ENCODE data around the gene NID1.

Gene NID1

DNA sequence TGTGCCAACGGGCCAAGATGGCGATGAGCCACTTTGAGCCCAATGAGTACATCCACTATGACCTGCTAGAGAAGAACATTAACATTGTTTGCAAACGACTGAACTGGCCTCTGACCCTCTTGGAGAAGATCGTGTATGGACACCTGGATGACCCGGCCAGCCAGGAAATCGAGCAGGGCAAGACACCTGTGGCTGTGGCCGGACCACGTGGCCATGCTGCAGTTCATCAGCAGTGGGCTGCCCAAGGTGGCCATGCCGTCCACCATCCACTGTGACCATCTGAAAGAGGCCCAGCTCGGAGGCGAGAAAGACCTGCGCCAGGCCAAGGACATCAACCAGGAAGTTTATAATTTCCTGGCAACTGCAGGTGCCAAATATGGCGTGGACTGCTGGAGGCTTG, 45.2 kb upstream of the NID1 start:
- TF ChIP-seq, protein P1, sequence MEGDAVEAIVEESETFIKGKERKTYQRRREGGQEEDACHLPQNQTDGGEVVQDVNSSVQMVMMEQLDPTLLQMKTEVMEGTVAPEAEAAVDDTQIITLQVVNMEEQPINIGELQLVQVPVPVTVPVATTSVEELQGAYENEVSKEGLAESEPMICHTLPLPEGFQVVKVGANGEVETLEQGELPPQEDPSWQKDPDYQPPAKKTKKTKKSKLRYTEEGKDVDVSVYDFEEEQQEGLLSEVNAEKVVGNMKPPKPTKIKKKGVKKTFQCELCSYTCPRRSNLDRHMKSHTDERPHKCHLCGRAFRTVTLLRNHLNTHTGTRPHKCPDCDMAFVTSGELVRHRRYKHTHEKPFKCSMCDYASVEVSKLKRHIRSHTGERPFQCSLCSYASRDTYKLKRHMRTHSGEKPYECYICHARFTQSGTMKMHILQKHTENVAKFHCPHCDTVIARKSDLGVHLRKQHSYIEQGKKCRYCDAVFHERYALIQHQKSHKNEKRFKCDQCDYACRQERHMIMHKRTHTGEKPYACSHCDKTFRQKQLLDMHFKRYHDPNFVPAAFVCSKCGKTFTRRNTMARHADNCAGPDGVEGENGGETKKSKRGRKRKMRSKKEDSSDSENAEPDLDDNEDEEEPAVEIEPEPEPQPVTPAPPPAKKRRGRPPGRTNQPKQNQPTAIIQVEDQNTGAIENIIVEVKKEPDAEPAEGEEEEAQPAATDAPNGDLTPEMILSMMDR (IDR thresholded peaks at IDR 0.05; ENCODE audit: low read depth, low read length, missing control alignments) = no peak
- no peak overlapping the region for H3K4me3 ChIP-seq (ENCODE audit: low read depth, low read length)
- in situ Hi-C loops (cut with HindIII; ENCODE audit: low sequenced_read_pairs) = no loop called here
- no peak for DNase-seq (ENCODE audit: low read depth)

DNA sequence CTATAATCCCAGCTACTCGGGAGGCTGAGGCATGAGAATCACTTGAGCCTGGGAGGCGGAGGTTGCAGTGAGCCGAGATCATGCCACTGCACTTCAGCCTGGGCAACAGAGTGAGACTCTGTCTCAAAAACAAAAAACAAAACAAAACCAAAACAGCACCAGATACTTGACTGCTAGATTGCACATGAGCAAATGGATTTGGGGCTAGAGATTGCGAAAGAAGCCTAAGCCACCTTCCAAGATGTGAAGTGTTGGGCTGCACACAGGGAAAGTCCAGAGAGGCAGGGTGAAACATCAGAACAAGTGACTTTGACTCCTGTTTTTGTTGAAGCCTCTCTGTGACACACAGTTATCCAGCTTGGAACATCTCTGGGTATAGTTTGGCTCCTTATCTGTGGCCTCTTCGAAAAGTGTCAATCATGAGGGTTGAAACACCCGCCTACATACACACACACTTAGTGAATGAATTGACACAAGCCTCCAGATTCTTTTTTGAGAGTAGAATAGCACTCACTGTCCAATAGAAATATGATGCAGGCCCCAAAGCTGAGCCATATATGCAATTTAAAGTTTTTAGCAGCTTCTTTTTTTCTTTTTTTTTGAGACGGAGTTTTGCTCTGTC, 43.2 kb upstream of the NID1 start:
- H3K4me3 ChIP-seq (ENCODE audit: low read depth, low read length) = no peak overlapping the region
- in situ Hi-C loops (cut with HindIII; ENCODE audit: low sequenced_read_pairs) = no loop called here
- TF ChIP-seq, protein P1 (IDR thresholded peaks at IDR 0.05; ENCODE audit: low read depth, low read length, missing control alignments) = no peak
- DNase-seq (ENCODE audit: low read depth) = no peak

DNA sequence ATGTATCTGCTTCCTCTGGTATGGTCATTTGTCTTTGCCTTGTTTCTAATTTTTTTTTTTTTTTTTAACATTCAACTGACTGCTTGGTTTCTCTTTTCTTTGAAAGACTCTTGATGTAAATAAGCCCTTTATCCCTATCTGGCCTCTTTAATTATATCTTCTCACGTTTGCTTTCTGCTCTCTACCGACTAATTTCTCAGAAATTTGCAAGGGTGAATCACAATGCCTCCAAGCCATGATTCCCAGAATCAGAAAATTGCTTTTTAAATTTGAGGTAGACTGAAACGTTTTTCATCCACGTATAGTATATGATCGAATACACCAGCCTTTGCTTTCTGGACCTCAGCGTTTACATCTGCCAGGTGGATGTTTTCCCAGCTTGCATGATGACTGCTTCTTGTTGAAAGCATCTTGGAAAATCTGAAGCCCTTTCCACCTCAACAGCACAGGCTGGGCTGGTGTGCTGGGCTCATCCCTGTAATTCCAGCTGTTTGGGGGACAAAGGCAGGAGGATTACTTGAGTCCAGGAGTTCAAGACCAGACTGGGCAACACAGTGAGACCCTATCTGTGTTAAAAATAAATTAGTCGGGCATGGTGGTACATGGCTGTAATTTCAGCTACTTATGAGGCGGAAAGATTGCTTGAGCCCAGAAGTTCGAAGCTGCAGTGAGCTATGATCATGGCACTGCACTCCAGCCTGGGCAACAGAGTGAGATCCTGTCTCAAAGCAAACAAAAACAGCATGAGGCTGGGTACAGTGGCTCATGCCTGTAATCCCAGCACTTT, 42.4 kb upstream of the NID1 start:
- DNase-seq (ENCODE audit: low read depth) = no peak
- H3K4me3 ChIP-seq (ENCODE audit: low read depth, low read length) = no peak overlapping the region
- TF ChIP-seq, protein P1 (IDR thresholded peaks at IDR 0.05; ENCODE audit: low read depth, low read length, missing control alignments) = no peak
- in situ Hi-C loops (cut with HindIII; ENCODE audit: low sequenced_read_pairs) = no loop called here

DNA sequence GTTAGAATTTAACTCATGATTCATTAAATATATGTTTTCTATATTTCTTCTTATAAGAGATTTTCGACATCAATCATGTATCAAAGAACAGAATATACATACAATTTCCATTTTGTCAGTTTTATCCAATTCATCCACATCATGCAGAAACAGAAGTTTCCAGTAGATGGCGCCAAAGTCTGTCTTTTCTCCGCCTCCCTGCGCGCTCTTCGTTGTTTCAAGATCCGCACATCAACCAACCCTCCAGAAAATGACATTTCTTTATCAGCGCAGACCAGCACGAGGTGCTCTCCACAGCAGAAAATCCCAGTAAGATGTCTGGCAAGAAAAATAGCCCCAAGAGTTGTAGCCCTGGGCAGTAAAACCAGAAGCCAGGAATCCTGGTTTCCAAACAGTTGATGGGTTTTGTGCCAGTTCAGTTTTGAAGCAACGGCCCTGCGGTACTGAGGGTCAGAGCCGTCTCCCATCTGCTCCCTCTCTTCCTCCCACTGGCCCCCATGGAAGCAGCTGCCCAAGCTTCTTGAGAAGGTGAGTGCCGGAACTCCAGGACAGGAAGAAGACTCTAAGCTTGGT, 38.8 kb upstream of the NID1 start:
- DNase-seq (ENCODE audit: low read depth) = peak; percentile 32
- TF ChIP-seq, protein P1 (IDR thresholded peaks at IDR 0.05; ENCODE audit: low read depth, low read length, missing control alignments) = peak; percentile 68
- H3K4me3 ChIP-seq (ENCODE audit: low read depth, low read length) = no peak overlapping the region
- in situ Hi-C loops (cut with HindIII; ENCODE audit: low sequenced_read_pairs) = no loop called here

DNA sequence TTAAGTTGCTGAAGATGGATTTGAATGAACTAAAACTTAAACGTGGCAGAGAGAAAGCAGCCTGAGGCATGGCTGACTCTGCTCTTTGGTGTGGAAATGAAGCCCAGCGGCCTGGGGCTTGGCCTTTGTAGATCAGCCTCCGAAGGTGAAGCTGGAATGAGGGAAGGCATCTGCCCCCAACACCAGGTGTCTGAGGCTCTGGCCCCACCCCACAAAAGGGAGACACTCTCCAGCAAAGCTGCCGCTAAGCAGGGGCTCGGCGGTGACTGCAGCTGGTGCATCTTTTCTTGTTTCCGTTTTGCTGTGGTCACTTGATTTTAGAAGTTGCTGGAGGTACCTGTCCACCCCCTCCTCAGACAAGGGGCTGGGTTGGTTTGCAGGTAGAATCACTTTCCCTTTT, 38.2 kb upstream of the NID1 start:
- no peak overlapping the region for H3K4me3 ChIP-seq (ENCODE audit: low read depth, low read length)
- TF ChIP-seq, protein P1 (IDR thresholded peaks at IDR 0.05; ENCODE audit: low read depth, low read length, missing control alignments) = no peak
- in situ Hi-C loops (cut with HindIII; ENCODE audit: low sequenced_read_pairs) = no loop called here
- no peak for DNase-seq (ENCODE audit: low read depth)

DNA sequence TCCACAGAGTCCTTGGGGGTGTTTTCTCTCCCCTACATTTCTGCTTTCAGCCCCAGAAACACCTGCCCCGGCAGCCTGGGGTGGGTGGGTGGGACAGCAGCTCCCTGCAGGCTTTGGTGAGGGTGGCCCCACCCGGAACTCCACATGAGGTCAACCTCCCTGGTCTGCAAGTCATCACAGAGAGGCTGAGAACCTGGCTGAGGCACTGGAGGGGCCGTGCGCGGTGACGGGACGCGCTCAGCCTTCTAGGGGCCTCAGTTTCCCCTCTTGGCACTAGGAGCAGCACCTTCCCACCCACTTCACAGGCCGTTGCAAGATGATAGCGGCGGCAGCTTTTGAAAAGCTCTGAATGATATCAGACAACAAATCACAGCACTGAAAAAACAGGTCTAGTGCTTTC, 37.7 kb upstream of the NID1 start:
- no peak overlapping the region for H3K4me3 ChIP-seq (ENCODE audit: low read depth, low read length)
- TF ChIP-seq, protein P1 (IDR thresholded peaks at IDR 0.05; ENCODE audit: low read depth, low read length, missing control alignments) = no peak
- in situ Hi-C loops (cut with HindIII; ENCODE audit: low sequenced_read_pairs) = no loop called here
- no peak for DNase-seq (ENCODE audit: low read depth)
